Effector memory CD8-positive, alpha-beta T cell (primary cell): ENCODE measurements around the gene SEMA6B.
"Not testable (repeated sequence)": the region's sequence is repeated elsewhere in the genome, so short reads cannot be mapped to it uniquely, and the experiment has no call there.

Experiments
- ATAC-seq: fragments of 150-1000 bp; cut with Tn5 transposase; replicated peaks from 2 replicates; pipeline ENCODE4 v1.10.0; 2021; ENCODE audit warnings: mild to moderate bottlenecking, moderate library complexity
- DNase-seq, 3 experiments: peaks; one replicate each; pipeline ENCODE4 v3.0.0; 2021
- H3K27ac Mint-ChIP-seq, 2 donors: one replicate each; pipeline ENCODE4 v1.8.0; 2022; ENCODE audit warnings: mild to moderate bottlenecking in 2 of 2, mixed read lengths in 2 of 2, moderate library complexity in 2 of 2
- H3K27me3 Mint-ChIP-seq, 2 donors: one replicate each; pipeline ENCODE4 v1.8.0; 2022; ENCODE audit warnings: mixed read lengths in 2 of 2
- H3K36me3 Mint-ChIP-seq: one replicate; pipeline ENCODE4 v1.8.0; 2022; ENCODE audit warnings: mild to moderate bottlenecking, moderate library complexity, mixed read lengths; ENCODE audit not compliant: insufficient read depth
- H3K4me1 Mint-ChIP-seq, 2 donors: one replicate each; pipeline ENCODE4 v1.8.0; 2022; ENCODE audit warnings: low read depth in 2 of 2, mixed read lengths in 2 of 2
- H3K4me3 Mint-ChIP-seq, 2 donors: one replicate each; pipeline ENCODE4 v1.8.0; 2022; ENCODE audit warnings: mild to moderate bottlenecking in 2 of 2, mixed read lengths in 2 of 2, moderate library complexity in 2 of 2
- H3K9me3 Mint-ChIP-seq, 2 donors: one replicate each; pipeline ENCODE4 v1.8.0; 2022; ENCODE audit warnings: mixed read lengths in 2 of 2

Gene SEMA6B

GRCh38 chr19:4595158-4595557 lies 35.7 kb upstream of the SEMA6B start:
- peaks cover 8 to 12% of the 10 kb centered on the region in 2 donors for H3K4me1 Mint-ChIP-seq
- not testable (repeated sequence) for H3K27ac Mint-ChIP-seq, H3K4me3 Mint-ChIP-seq, H3K9me3 Mint-ChIP-seq, DNase-seq, H3K36me3 Mint-ChIP-seq, ATAC-seq
- peaks cover 32 to 50% of the 10 kb centered on the region in 2 donors for H3K27me3 Mint-ChIP-seq

- H3K27me3 Mint-ChIP-seq, result peaks cover 35 to 54% of the 10 kb centered on the region in 2 donors
Observed at GRCh38 chr19:4594201-4594600, 34.7 kb upstream of the SEMA6B start.

DNA sequence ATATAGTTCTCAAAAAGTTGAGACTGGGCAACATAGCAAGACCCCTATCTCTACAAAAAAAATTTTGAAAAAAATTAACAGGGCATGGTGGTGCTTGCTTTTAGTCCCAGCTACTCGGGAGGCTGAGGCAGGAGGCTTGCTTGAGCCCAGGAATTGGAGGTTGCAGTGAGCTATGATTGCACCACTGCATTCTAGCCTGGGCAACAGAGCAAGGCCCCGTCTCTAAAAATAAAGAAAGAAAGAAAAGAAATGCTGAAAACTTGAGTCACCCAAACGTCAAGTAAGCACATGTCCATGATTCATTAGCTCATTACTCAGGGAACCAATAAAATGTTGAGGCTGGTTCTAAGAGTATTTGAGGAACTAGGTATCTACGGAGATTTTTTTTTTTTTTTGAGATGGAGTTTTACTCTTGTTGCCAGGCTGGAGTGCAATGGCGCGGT lies 33.9 kb upstream of the SEMA6B start:
- peaks cover 33 to 52% of the 10 kb centered on the region in 2 donors for H3K27me3 Mint-ChIP-seq
- H3K4me1 Mint-ChIP-seq, result peaks cover 7 to 11% of the 10 kb centered on the region in 2 donors
- ATAC-seq (peak; percentile 20), DNase-seq (no peak)
- H3K36me3 Mint-ChIP-seq, result peaks cover 6% of the 10 kb centered on the region
- H3K9me3 Mint-ChIP-seq, result no peaks in the 10 kb centered on the region
- H3K27ac Mint-ChIP-seq, result no peak overlapping the region
- no peak overlapping the region for H3K4me3 Mint-ChIP-seq

More at GRCh38 chr19:4594201-4594600, 34.7 kb upstream of the SEMA6B start:
- Mint-ChIP-seq H3K4me3 (no peak overlapping the region), H3K36me3 (peaks cover 6% of the 10 kb centered on the region), H3K9me3 (no peaks in the 10 kb centered on the region), H3K27ac (no peak overlapping the region), H3K4me1 (peaks cover 8 to 12% of the 10 kb centered on the region in 2 donors)
- DNase-seq (no peak), ATAC-seq (no peak)

DNA sequence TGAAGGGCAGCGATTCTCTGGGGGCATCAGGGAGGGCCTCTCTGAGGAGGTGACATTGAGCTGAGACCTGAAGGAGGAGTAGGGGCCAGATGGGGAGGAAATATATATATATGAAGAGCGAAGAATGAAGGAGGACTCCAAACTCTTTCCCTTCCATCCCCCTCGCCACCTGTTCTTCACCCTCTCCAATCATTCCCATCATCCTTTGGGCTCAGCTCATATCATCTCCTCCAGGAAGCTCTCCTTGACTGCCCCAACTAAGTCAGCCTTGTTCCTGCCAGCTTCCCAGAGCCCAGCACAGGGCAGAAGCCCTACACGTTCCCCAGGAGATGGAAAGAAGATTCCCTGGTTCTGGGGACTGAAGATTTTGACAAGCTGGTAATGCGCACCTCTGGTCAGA lies 33.0 kb upstream of the SEMA6B start:
- H3K27me3 Mint-ChIP-seq, result peaks cover 38 to 59% of the 10 kb centered on the region in 2 donors
- H3K36me3 Mint-ChIP-seq, result peaks cover 6% of the 10 kb centered on the region
- H3K27ac Mint-ChIP-seq, result no peak overlapping the region
- ATAC-seq (no peak), DNase-seq (no peak)
- no peaks in the 10 kb centered on the region for H3K9me3 Mint-ChIP-seq
- H3K4me1 Mint-ChIP-seq, result peaks cover 3 to 4% of the 10 kb centered on the region in 2 donors
- H3K4me3 Mint-ChIP-seq, result no peak overlapping the region

- Mint-ChIP-seq H3K36me3 (peaks cover 6% of the 10 kb centered on the region), H3K4me1 (no peaks in the 10 kb centered on the region), H3K27ac (no peak overlapping the region), H3K4me3 (no peak overlapping the region), H3K9me3 (no peaks in the 10 kb centered on the region), H3K27me3 (peaks cover 36 to 62% of the 10 kb centered on the region in 2 donors)
- ATAC-seq, result no peak
- no peak for DNase-seq
Observed at GRCh38 chr19:4591320-4591719, 31.8 kb upstream of the SEMA6B start.

GRCh38 chr19:4590559-4590958 lies 31.1 kb upstream of the SEMA6B start:
- Mint-ChIP-seq H3K9me3 (no peaks in the 10 kb centered on the region), H3K36me3 (peaks cover 6% of the 10 kb centered on the region), H3K4me3 (no peak overlapping the region), H3K27ac (no peak overlapping the region), H3K4me1 (no peaks in the 10 kb centered on the region), H3K27me3 (peaks cover 43 to 70% of the 10 kb centered on the region in 2 donors)
- ATAC-seq (no peak), DNase-seq (no peak)

DNA sequence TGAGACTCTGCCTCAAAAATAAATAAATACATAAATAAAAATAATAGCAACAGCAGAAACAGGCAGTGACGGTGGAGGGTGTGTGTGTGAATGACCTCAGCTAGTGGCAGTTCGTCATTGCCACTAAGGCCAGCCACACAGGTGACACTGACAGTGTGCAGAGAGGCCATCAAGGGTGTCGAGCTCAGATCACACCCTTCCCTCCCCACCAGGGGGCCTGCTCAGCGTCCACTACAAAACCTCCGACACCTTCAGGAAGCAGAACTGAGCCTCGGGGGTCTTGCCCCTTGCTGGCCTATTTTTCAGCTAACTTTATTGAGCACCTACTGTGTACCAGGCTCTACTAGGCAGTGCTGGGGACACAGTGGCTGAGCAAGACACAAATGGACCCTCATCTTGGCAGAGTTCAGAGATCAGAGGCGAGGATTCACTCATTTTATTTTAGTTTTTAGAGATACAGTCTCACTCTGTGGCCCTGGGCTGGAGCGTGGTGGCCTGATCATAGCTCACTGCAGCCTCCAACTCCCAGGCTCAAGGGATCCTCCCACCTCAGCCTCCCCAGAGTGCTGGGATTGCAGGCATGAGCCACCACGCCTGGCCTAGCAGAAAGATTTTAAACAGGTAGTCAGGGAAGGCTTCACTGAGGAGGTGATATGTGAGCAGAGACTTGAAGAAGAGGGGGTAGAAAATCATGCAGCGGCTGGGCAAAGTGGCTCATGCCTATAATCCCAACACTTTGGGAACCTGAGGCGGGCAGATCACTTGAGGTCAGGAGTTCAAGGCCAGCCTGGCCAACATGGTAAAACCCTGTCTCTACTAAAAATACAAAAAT lies 30.3 kb upstream of the SEMA6B start:
- peaks cover 51 to 78% of the 10 kb centered on the region in 2 donors for H3K27me3 Mint-ChIP-seq
- H3K27ac Mint-ChIP-seq, result no peak overlapping the region
- H3K4me1 Mint-ChIP-seq, result peaks cover 0 to 2% of the 10 kb centered on the region in 2 donors
- H3K4me3 Mint-ChIP-seq, result no peak overlapping the region
- peak; percentile 32 for ATAC-seq
- no peak for DNase-seq
- no peaks in the 10 kb centered on the region for H3K9me3 Mint-ChIP-seq
- peaks cover 10% of the 10 kb centered on the region for H3K36me3 Mint-ChIP-seq

GRCh38 chr19:4588291-4588761 lies 28.8 kb upstream of the SEMA6B start:
- ATAC-seq (no peak), DNase-seq (no peak)
- H3K27me3 Mint-ChIP-seq, result peaks cover 55 to 86% of the 10 kb centered on the region in 2 donors
- no peak overlapping the region for H3K27ac Mint-ChIP-seq
- no peak overlapping the region for H3K4me3 Mint-ChIP-seq
- peaks cover 10% of the 10 kb centered on the region for H3K36me3 Mint-ChIP-seq
- no peaks in the 10 kb centered on the region for H3K9me3 Mint-ChIP-seq
- H3K4me1 Mint-ChIP-seq, result peaks cover 0 to 4% of the 10 kb centered on the region in 2 donors

DNA sequence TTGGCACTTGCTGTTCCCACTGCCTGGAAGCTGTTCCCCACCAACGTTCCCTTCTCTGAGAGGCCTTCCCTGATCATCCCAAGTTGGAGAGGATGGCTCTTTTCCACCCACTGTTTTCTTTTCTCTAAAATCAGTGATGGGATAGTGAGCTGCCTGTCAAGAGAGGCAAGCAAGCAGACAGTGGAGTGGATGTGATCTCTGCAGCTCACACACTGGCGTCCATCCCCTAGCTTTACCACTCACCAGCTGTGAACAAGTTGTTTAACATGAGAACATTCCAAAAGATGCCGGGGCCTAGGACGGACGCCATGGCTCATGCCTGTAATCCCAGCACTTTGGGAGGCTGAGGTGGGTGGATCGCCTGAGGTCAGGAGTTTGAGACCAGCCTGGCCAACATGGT lies 28.0 kb upstream of the SEMA6B start:
- peaks cover 10% of the 10 kb centered on the region for H3K36me3 Mint-ChIP-seq
- H3K27ac Mint-ChIP-seq, result no peak overlapping the region
- H3K9me3 Mint-ChIP-seq, result no peaks in the 10 kb centered on the region
- peaks cover 59 to 88% of the 10 kb centered on the region in 2 donors for H3K27me3 Mint-ChIP-seq
- DNase-seq (no peak), ATAC-seq (no peak)
- peaks cover 0 to 4% of the 10 kb centered on the region in 2 donors for H3K4me1 Mint-ChIP-seq
- no peak overlapping the region for H3K4me3 Mint-ChIP-seq

GRCh38 chr19:4586691-4587090 lies 27.2 kb upstream of the SEMA6B start:
- Mint-ChIP-seq H3K9me3 (no peaks in the 10 kb centered on the region), H3K27ac (no peak overlapping the region), H3K27me3 (peaks cover 65 to 88% of the 10 kb centered on the region in 2 donors), H3K36me3 (peaks cover 10% of the 10 kb centered on the region), H3K4me3 (no peak overlapping the region), H3K4me1 (peaks cover 0 to 9% of the 10 kb centered on the region in 2 donors)
- ATAC-seq, result no peak
- DNase-seq, result no peak

DNA sequence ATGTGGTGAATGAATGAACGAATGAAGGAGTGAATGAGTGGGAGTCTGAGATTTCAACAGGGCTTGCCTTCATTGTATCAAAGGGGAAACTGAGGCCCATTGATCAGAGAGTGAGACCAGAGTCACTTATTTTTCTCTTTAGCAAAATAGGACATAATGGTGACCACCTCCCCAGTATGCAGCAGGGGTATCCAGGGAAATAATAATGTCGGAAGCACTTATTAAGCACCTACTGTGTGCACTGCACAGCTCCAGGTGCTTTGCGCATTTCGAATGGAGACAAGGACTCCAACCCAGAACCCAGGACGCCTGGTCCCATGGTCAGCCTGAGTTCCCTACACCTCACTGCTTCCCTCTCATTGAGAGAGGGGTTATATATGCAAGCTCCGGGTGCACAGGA lies 26.8 kb upstream of the SEMA6B start:
- no peak for ATAC-seq
- H3K9me3 Mint-ChIP-seq, result no peaks in the 10 kb centered on the region
- peaks cover 61 to 86% of the 10 kb centered on the region in 2 donors for H3K27me3 Mint-ChIP-seq
- H3K27ac Mint-ChIP-seq, result no peak overlapping the region
- H3K4me3 Mint-ChIP-seq, result no peak overlapping the region
- peaks cover 7% of the 10 kb centered on the region for H3K36me3 Mint-ChIP-seq
- peaks cover 0 to 9% of the 10 kb centered on the region in 2 donors for H3K4me1 Mint-ChIP-seq
- no peak for DNase-seq

DNA sequence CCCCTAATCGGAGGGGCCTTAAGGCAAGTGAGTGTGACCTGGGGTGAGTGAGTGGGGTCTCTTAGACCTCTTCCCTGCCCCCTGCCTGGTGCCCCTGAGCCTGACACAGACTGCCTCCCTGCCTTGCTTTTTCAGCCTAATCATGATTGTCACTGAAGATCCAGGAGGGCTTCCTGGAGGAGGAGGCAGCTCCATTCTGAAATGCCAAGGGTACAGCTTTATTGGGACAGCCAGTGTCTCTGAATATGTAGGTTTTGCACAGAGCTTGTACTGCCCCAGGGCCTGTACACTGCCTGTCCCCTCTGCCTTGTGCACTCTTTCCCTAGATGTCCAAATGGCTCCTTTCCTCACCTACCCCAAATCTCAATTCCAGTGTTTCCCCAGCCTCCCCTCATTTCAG lies 26.1 kb upstream of the SEMA6B start:
- Mint-ChIP-seq H3K27ac (no peak overlapping the region), H3K4me1 (peaks cover 0 to 9% of the 10 kb centered on the region in 2 donors), H3K27me3 (peaks cover 55 to 80% of the 10 kb centered on the region in 2 donors), H3K4me3 (no peak overlapping the region), H3K9me3 (no peaks in the 10 kb centered on the region), H3K36me3 (peaks cover 7% of the 10 kb centered on the region)
- no peak for ATAC-seq
- no peak for DNase-seq

- peaks cover 52 to 80% of the 10 kb centered on the region in 2 donors for H3K27me3 Mint-ChIP-seq
- peaks cover 3% of the 10 kb centered on the region for H3K36me3 Mint-ChIP-seq
- ATAC-seq, result no peak
- peaks cover 0 to 9% of the 10 kb centered on the region in 2 donors for H3K4me1 Mint-ChIP-seq
- no peak for DNase-seq
- H3K4me3 Mint-ChIP-seq, result no peak overlapping the region
- no peaks in the 10 kb centered on the region for H3K9me3 Mint-ChIP-seq
- no peak overlapping the region for H3K27ac Mint-ChIP-seq
Observed at GRCh38 chr19:4584670-4585460, 25.4 kb upstream of the SEMA6B start.
